ENCODE data around the gene EPS8.

GRCh38 chr12:15648558-15648957 is 140.6 kb downstream of the EPS8 start:
- TF ChIP-seq, protein P1, sequence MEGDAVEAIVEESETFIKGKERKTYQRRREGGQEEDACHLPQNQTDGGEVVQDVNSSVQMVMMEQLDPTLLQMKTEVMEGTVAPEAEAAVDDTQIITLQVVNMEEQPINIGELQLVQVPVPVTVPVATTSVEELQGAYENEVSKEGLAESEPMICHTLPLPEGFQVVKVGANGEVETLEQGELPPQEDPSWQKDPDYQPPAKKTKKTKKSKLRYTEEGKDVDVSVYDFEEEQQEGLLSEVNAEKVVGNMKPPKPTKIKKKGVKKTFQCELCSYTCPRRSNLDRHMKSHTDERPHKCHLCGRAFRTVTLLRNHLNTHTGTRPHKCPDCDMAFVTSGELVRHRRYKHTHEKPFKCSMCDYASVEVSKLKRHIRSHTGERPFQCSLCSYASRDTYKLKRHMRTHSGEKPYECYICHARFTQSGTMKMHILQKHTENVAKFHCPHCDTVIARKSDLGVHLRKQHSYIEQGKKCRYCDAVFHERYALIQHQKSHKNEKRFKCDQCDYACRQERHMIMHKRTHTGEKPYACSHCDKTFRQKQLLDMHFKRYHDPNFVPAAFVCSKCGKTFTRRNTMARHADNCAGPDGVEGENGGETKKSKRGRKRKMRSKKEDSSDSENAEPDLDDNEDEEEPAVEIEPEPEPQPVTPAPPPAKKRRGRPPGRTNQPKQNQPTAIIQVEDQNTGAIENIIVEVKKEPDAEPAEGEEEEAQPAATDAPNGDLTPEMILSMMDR (conservative IDR thresholded peaks at IDR 0.05; ENCODE audit: low read length) = no peak
- no peak for TF ChIP-seq EZH2phosphoT487 (IDR thresholded peaks at IDR 0.05; ENCODE audit: borderline replicate concordance)
